Measurements from ENCODE around the gene TTI1. TPM values are rescaled to one million over a fixed set of nuclear protein-coding genes. Genes with fewer than 3 reads are reported as not detected.
A peak's percentile ranks its signal among the peaks of the same experiment; 100 is the strongest.

TTI1 gene
- polyA plus RNA-seq, 1 of the 3 experiments (the other 2 are of a cell fraction), result 15.6 TPM

GRCh38 chr20:37943501-37944455 is 89.5 kb downstream of the TTI1 start:
- no peaks in the 10 kb centered on the region for H3K4me1 ChIP-seq (ENCODE audit: control insufficient read depth in 1 of 2, insufficient read depth in 2 of 2, low read depth in 1 of 2, low read length in 1 of 2)
- no peak overlapping the region for H3K4me2 ChIP-seq
- CTCF ChIA-PET, result interaction anchor here (0.8 to 2.5 kb wide), 5 partner anchors 14 to 42 kb away, joined by 3 to 8 read pairs (median 6); no protein-coding TSS in a partner anchor
- H3K9me2 ChIP-seq, result no peaks in the 10 kb centered on the region
- 91% methylated on average over 28 of the region's 47 CpGs for WGBS (ENCODE audit: low lambda C conversion rate)
- POLR2A ChIA-PET, result no interaction called here
- DNase-seq, result peak; percentile 66
- H3K4me3 ChIP-seq (ENCODE audit: low read depth in 2 of 2, low read length in 1 of 2), result no peak overlapping the region
- 0 out of 2 replicates have a peak, but pooled peaks have one; percentile 5 for TF ChIP-seq RAD21 (IDR thresholded peaks at IDR 0.05; ENCODE audit: low read length)
- no peak for TF ChIP-seq IRF3 (IDR thresholded peaks at IDR 0.05; ENCODE audit: low read depth, low read length)
- no peak for TF ChIP-seq FOSL2 (IDR thresholded peaks at IDR 0.05; ENCODE audit: borderline replicate concordance, low read depth)
- H3K9me3 ChIP-seq, result no peaks in the 10 kb centered on the region
- H3K79me2 ChIP-seq (ENCODE audit: insufficient read depth), result no peaks in the 10 kb centered on the region
- no peak overlapping the region for H3K27ac ChIP-seq (ENCODE audit: low read depth in 2 of 2, low read length in 1 of 2)
- H3K27me3 ChIP-seq (ENCODE audit: insufficient read depth), result no peaks in the 10 kb centered on the region
- H3K36me3 ChIP-seq (replicated peaks in 1 of 2; ENCODE audit: control insufficient read depth in 1 of 2, insufficient read depth in 2 of 2, low read length in 1 of 2), result no peaks in the 10 kb centered on the region
- H2AFZ ChIP-seq (ENCODE audit: low read depth), result no peak overlapping the region
- H4K20me1 ChIP-seq (ENCODE audit: insufficient read depth), result no peaks in the 10 kb centered on the region
- no peak overlapping the region for H3K9ac ChIP-seq
- H3F3A ChIP-seq (replicated peaks; ENCODE audit: insufficient read depth), result no peaks in the 10 kb centered on the region

GRCh38 chr20:37943033-37943432 is 90.2 kb downstream of the TTI1 start:
- H4K20me1 ChIP-seq (ENCODE audit: insufficient read depth), result no peaks in the 10 kb centered on the region
- H3K9me2 ChIP-seq, result no peaks in the 10 kb centered on the region
- no peak for TF ChIP-seq ELF1 (IDR thresholded peaks at IDR 0.05)
- TF ChIP-seq NRF1 (IDR thresholded peaks at IDR 0.05; ENCODE audit: low read depth, low read length), result no peak
- no peak for TF ChIP-seq RFX5 (IDR thresholded peaks at IDR 0.05; ENCODE audit: low read length)
- TF ChIP-seq SMC3 (IDR thresholded peaks at IDR 0.05; ENCODE audit: low read depth, low read length), result no peak
- no peaks in the 10 kb centered on the region for H3F3A ChIP-seq (replicated peaks; ENCODE audit: insufficient read depth)
- H3K9ac ChIP-seq, result no peak overlapping the region
- H3K27me3 ChIP-seq (ENCODE audit: insufficient read depth), result no peaks in the 10 kb centered on the region
- no peak overlapping the region for H3K4me2 ChIP-seq
- H3K36me3 ChIP-seq (replicated peaks in 1 of 2; ENCODE audit: control insufficient read depth in 1 of 2, insufficient read depth in 2 of 2, low read length in 1 of 2), result no peaks in the 10 kb centered on the region
- H3K79me2 ChIP-seq (ENCODE audit: insufficient read depth), result no peaks in the 10 kb centered on the region
- H3K4me3 ChIP-seq (ENCODE audit: low read depth in 2 of 2, low read length in 1 of 2), result no peak overlapping the region
- H2AFZ ChIP-seq (ENCODE audit: low read depth), result no peak overlapping the region
- H3K4me1 ChIP-seq (ENCODE audit: control insufficient read depth in 1 of 2, insufficient read depth in 2 of 2, low read depth in 1 of 2, low read length in 1 of 2), result no peaks in the 10 kb centered on the region
- 81% methylated on average over 12 of the region's 12 CpGs for WGBS (ENCODE audit: low lambda C conversion rate)
- no peak overlapping the region for H3K27ac ChIP-seq (ENCODE audit: low read depth in 2 of 2, low read length in 1 of 2)
- POLR2A ChIA-PET, result interaction anchor here (0.6 kb wide), 1 partner anchor 31 kb away, joined by 4 read pairs; no protein-coding TSS in a partner anchor
- no peak for DNase-seq
- no peaks in the 10 kb centered on the region for H3K9me3 ChIP-seq
- CTCF ChIA-PET, result interaction anchor here (1.6 to 2.5 kb wide), 4 partner anchors 14 to 40 kb away, joined by 4 to 8 read pairs (median 6); no protein-coding TSS in a partner anchor

GRCh38 chr20:37941992-37942391 is 91.3 kb downstream of the TTI1 start:
- no peaks in the 10 kb centered on the region for H3F3A ChIP-seq (replicated peaks; ENCODE audit: insufficient read depth)
- H3K4me3 ChIP-seq (ENCODE audit: low read depth in 2 of 2, low read length in 1 of 2), result no peak overlapping the region
- no peak overlapping the region for H3K4me2 ChIP-seq
- no peak overlapping the region for H2AFZ ChIP-seq (ENCODE audit: low read depth)
- no peaks in the 10 kb centered on the region for H3K9me3 ChIP-seq
- no peaks in the 10 kb centered on the region for H4K20me1 ChIP-seq (ENCODE audit: insufficient read depth)
- WGBS (ENCODE audit: low lambda C conversion rate), result 52% methylated on average over 5 of the region's 6 CpGs
- H3K9ac ChIP-seq, result no peak overlapping the region
- no peaks in the 10 kb centered on the region for H3K79me2 ChIP-seq (ENCODE audit: insufficient read depth)
- no peak for DNase-seq
- POLR2A ChIA-PET, result no interaction called here
- H3K36me3 ChIP-seq (replicated peaks in 1 of 2; ENCODE audit: control insufficient read depth in 1 of 2, insufficient read depth in 2 of 2, low read length in 1 of 2), result no peaks in the 10 kb centered on the region
- TF ChIP-seq RFX5 (IDR thresholded peaks at IDR 0.05; ENCODE audit: low read length), result no peak
- no peak for TF ChIP-seq CHD2 (IDR thresholded peaks at IDR 0.05; ENCODE audit: low read length, partially characterized antibody)
- TF ChIP-seq SMC3 (IDR thresholded peaks at IDR 0.05; ENCODE audit: low read depth, low read length), result no peak
- TF ChIP-seq FOXM1 (IDR thresholded peaks at IDR 0.05; ENCODE audit: low read depth), result no peak
- TF ChIP-seq ELF1 (IDR thresholded peaks at IDR 0.05), result no peak
- no peak for TF ChIP-seq TEAD4 (IDR thresholded peaks at IDR 0.05; ENCODE audit: borderline replicate concordance, insufficient read depth)
- TF ChIP-seq RAD21 (IDR thresholded peaks at IDR 0.05; ENCODE audit: low read length), result no peak
- no peak for TF ChIP-seq USF2 (IDR thresholded peaks at IDR 0.05; ENCODE audit: borderline replicate concordance, low read depth, low read length)
- H3K27me3 ChIP-seq (ENCODE audit: insufficient read depth), result no peaks in the 10 kb centered on the region
- no peak overlapping the region for H3K27ac ChIP-seq (ENCODE audit: low read depth in 2 of 2, low read length in 1 of 2)
- no peaks in the 10 kb centered on the region for H3K9me2 ChIP-seq
- CTCF ChIA-PET, result interaction anchor here (1.1 to 1.6 kb wide), 2 partner anchors 30 to 378 kb away, joined by 3 to 4 read pairs; no protein-coding TSS in a partner anchor
- no peaks in the 10 kb centered on the region for H3K4me1 ChIP-seq (ENCODE audit: control insufficient read depth in 1 of 2, insufficient read depth in 2 of 2, low read depth in 1 of 2, low read length in 1 of 2)
